ENCODE measurements around the gene ADARB2.

DNA sequence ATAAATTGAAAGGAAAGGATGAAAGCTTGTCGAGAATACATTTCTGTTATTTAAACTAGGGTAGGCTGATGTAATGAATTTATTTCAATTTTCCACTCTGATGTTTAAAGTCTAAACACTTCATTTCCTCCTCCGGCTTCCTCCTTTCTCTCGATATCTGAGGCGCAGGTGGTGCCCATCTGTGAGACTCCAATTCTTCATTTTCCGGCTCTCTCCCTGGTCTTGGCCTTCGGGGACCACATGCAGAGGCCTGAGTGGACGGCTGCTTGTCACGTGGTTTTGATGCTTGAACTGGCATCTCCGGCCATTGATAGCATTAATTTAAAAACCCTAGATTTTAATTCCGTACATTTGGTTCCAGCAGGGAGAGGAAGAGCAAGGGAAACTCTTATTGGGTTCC lies 5.8 kb upstream of the ADARB2 start:
- TF ChIP-seq POLR2A (IDR thresholded peaks at IDR 0.05; ENCODE audit: low read depth, low read length) (no peak), TAF1 (IDR thresholded peaks at IDR 0.05; ENCODE audit: low read depth, low read length) (no peak), POLR2AphosphoS5 (IDR thresholded peaks at IDR 0.05; ENCODE audit: low read depth, low read length) (no peak), SPI1 (IDR thresholded peaks at IDR 0.05; ENCODE audit: low read depth, low read length) (no peak)
